K562 (cell line): ENCODE measurements around the gene LAMB2. TPM values are rescaled to one million over a fixed set of nuclear protein-coding genes. Genes with fewer than 3 reads are reported as not detected.

Experiments used
- ARNT ChIP-seq, 2 experiments: fragments of 450-650 bp; IDR thresholded peaks; 2 replicates each; pipeline ENCODE4 v1.6.1; 2016; ENCODE audit warnings: mild to moderate bottlenecking in 1 of 2
- CXXC5 ChIP-seq: fragments of 250-450 bp; sonication (Bioruptor Pico); IDR thresholded peaks from 2 replicates; pipeline ENCODE4 v1.8.0; 2022; ENCODE audit warnings: inconsistent platforms, mild to moderate bottlenecking, moderate library complexity
- FOXJ2 ChIP-seq: fragments of 200-800 bp; sonication (Bioruptor generic); IDR thresholded peaks from 2 replicates; pipeline ENCODE4 v1.6.1; 2016; ENCODE audit warnings: missing genetic modification characterization, missing compliant biosample characterization
- GATA2 ChIP-seq: sonication (generic); formaldehyde crosslinking; IDR thresholded peaks from 2 replicates; pipeline ENCODE4 v1.4.0; 2020; ENCODE audit warnings: mild to moderate bottlenecking, missing genetic modification reagents
- JUND ChIP-seq, 2 experiments: IDR thresholded peaks; 2 replicates in 1 of 2; 3 replicates in 1 of 2; pipeline ENCODE4 v1.6.1; 2011; ENCODE audit warnings: borderline replicate concordance in 2 of 2, low read depth in 2 of 2, low read length in 2 of 2, improper control_type of control experiment in 1 of 2, missing biosample characterization in 1 of 2, missing genetic modification characterization in 1 of 2, missing genetic modification reagents in 1 of 2
- KHSRP ChIP-seq: fragments of 450-650 bp; IDR thresholded peaks from 2 replicates; pipeline ENCODE4 v1.6.1; 2017
- L3MBTL2 ChIP-seq: fragments of 450-650 bp; IDR thresholded peaks from 2 replicates; pipeline ENCODE4 v1.6.1; 2016; ENCODE audit warnings: mild to moderate bottlenecking, moderate library complexity
- MAFF ChIP-seq: IDR thresholded peaks from 2 replicates; pipeline ENCODE4 v1.6.1; 2012; ENCODE audit warnings: low read length, improper control_type of control experiment
- NR2C2 ChIP-seq, 2 experiments: fragments of 200-800 bp in 1 of 2; sonication (Bioruptor generic) in 1 of 2; sonication (generic) in 1 of 2; formaldehyde crosslinking in 1 of 2; IDR thresholded peaks; 2 replicates each; pipeline versions ENCODE4 v1.6.1 to v1.8.0; 2016 to 2022; ENCODE audit warnings: mild to moderate bottlenecking in 1 of 2, missing compliant biosample characterization in 1 of 2, missing genetic modification characterization in 1 of 2, missing genetic modification reagents in 1 of 2
- PHF8 ChIP-seq: fragments of 200-600 bp; sonication (generic); IDR thresholded peaks from 2 replicates; pipeline ENCODE4 v1.6.1; 2012; ENCODE audit warnings: mixed run types, mild to moderate bottlenecking, inconsistent platforms, low read length, moderate library complexity, borderline replicate concordance
- SRSF3 ChIP-seq: fragments of 200-400 bp; formaldehyde crosslinking; IDR thresholded peaks from 2 replicates; pipeline ENCODE4 v1.6.1; 2016; ENCODE audit warnings: mild to moderate bottlenecking, low read length, moderate library complexity; ENCODE audit not compliant: insufficient read depth
- TEAD1 ChIP-seq, 2 experiments: fragments of 450-650 bp in 1 of 2; sonication (generic) in 1 of 2; formaldehyde crosslinking; IDR thresholded peaks; 2 replicates each; pipeline versions ENCODE4 v1.4.0 to v1.8.0; 2020 to 2022; ENCODE audit warnings: mild to moderate bottlenecking in 2 of 2, missing genetic modification reagents in 1 of 2
- TEAD2 ChIP-seq: fragments of 450-650 bp; IDR thresholded peaks from 2 replicates; pipeline ENCODE4 v1.6.1; 2016; ENCODE audit warnings: missing genetic modification characterization, control low read depth, missing compliant biosample characterization
- ZNF212 ChIP-seq: fragments of 450-650 bp; formaldehyde crosslinking; IDR thresholded peaks from 2 replicates; pipeline ENCODE4 v1.4.0; 2020; ENCODE audit warnings: mild to moderate bottlenecking
- ZNF324 ChIP-seq: fragments of 250-450 bp; sonication (Bioruptor Pico); IDR thresholded peaks from 2 replicates; pipeline ENCODE4 v1.4.0; 2020; ENCODE audit warnings: mild to moderate bottlenecking
- ZNF41 ChIP-seq: fragments of 250-450 bp; sonication (Bioruptor Pico); conservative IDR thresholded peaks from 2 replicates; pipeline ENCODE4 v1.4.0; 2020; ENCODE audit warnings: mild to moderate bottlenecking
- ZNF707 ChIP-seq: fragments of 250-450 bp; sonication (Bioruptor Pico); conservative IDR thresholded peaks from 2 replicates; pipeline ENCODE4 v1.8.0; 2022; ENCODE audit warnings: inconsistent platforms, mild to moderate bottlenecking, moderate library complexity
- polyA plus RNA-seq, 8 experiments: library from polyadenylated mRNA; depleted of rRNA in 4 of 8; stranded (reverse) in 5 of 8; unstranded in 3 of 8; fragments of >200 nt; fragmentation: Nextera tagmentation in 2 of 8; fragmentation: Illumina TruSeq in 1 of 8; extraction: Ambion mirVana in 2 of 8; extraction: Trizol in 1 of 8; gene quantifications; 2 replicates each; pipeline versions ENCODE4 v1.2.1 to v1.2.3, GENCODE V29; 2011 to 2014; ENCODE audit warnings: inconsistent platforms in 1 of 8, missing spikeins in 1 of 8
- total RNA-seq, 7 experiments: library from RNA; depleted of rRNA in 6 of 7; stranded (reverse); fragments of >200 nt in 6 of 7; fragmentation: Illumina TruSeq in 2 of 7; extraction: Trizol in 2 of 7; gene quantifications; 2 replicates each; pipeline versions ENCODE4 v1.2.1 to v1.2.3, GENCODE V29; 2011 to 2021; ENCODE audit warnings: low replicate concordance in 1 of 7
- TF ChIP-seq, protein P1 (sequence below): fragments of 450-650 bp; formaldehyde crosslinking; IDR thresholded peaks from 2 replicates; pipeline ENCODE4 v1.4.0; 2022; ENCODE audit warnings: missing genetic modification characterization
- TF ChIP-seq, protein P2 (sequence below): sonication (generic); formaldehyde crosslinking; IDR thresholded peaks from 2 replicates; pipeline ENCODE4 v1.8.0; 2022; ENCODE audit warnings: mild to moderate bottlenecking, missing genetic modification reagents, borderline replicate concordance
- TF ChIP-seq, protein P3 (sequence below): sonication (generic); formaldehyde crosslinking; IDR thresholded peaks from 2 replicates; pipeline ENCODE4 v1.8.0; 2022; ENCODE audit warnings: missing genetic modification reagents, mild to moderate bottlenecking, borderline replicate concordance
- TF ChIP-seq, protein P4 (sequence below): fragments of 200-400 bp; formaldehyde crosslinking; IDR thresholded peaks from 2 replicates; pipeline ENCODE4 v1.6.1; 2017; ENCODE audit warnings: mild to moderate bottlenecking, low read depth, low read length, moderate library complexity

LAMB2 gene
- total and polyA plus RNA-seq, 9 of the 15 experiments (the other 6 are each of a cell fraction or from before 2014, with no cell fraction given): 1.4 to 26.0 (median 16.2) TPM

DNA sequence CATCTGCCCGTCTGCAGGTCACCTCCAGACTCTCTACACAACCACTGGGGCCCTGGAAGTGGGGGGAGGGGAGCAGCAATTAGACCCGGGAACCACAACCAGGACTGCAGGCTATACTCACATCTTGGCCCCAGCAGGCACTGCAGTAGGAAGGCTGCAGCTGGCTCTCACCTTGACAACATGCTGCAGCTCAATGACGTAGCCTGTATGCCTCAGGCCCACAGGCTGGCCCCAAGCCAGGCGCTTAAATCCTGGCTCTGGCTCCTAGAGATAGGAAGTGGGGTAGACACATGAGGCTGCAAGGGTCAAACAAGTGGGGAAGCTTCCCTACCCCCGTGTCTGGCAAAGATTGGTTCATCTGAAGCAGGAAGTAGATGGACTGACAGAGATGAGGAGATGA lies 34.4 kb downstream of the LAMB2 start (continued):
- TF ChIP-seq, protein P1, sequence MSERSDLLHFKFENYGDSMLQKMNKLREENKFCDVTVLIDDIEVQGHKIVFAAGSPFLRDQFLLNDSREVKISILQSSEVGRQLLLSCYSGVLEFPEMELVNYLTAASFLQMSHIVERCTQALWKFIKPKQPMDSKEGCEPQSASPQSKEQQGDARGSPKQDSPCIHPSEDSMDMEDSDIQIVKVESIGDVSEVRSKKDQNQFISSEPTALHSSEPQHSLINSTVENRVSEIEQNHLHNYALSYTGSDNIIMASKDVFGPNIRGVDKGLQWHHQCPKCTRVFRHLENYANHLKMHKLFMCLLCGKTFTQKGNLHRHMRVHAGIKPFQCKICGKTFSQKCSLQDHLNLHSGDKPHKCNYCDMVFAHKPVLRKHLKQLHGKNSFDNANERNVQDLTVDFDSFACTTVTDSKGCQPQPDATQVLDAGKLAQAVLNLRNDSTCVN (CRISPR knock-in tag): no peak
- TF ChIP-seq PHF8 (no peak), JUND (IDR thresholded peaks at IDR 0.05; ENCODE audit: borderline replicate concordance, low read depth, low read length) (peak; percentile 42; the same call in 1 of the 2 replicates), JUND (tag; IDR thresholded peaks at IDR 0.05; ENCODE audit: borderline replicate concordance, low read depth, low read length) (no peak; the same call in 2 of the 3 replicates), FOXJ2 (tag) (no peak), ARNT (IDR thresholded peaks at IDR 0.05) (no peak), ZNF212 (no peak), ZNF707 (CRISPR knock-in tag) (no peak), L3MBTL2 (no peak), MAFF (no peak), ZNF41 (CRISPR knock-in tag) (no peak), KHSRP (no peak), TEAD2 (tag) (no peak), CXXC5 (no peak), SRSF3 (no peak), GATA2 (peak; percentile 61), TEAD1 (CRISPR knock-in tag; IDR thresholded peaks at IDR 0.05) (no peak), ZNF324 (CRISPR knock-in tag) (no peak), NR2C2 (CRISPR knock-in tag; IDR thresholded peaks at IDR 0.05) (no peak), NR2C2 (tag; IDR thresholded peaks at IDR 0.05) (peak; percentile 39; the same call in 1 of the 2 replicates)
- TF ChIP-seq, protein P2, sequence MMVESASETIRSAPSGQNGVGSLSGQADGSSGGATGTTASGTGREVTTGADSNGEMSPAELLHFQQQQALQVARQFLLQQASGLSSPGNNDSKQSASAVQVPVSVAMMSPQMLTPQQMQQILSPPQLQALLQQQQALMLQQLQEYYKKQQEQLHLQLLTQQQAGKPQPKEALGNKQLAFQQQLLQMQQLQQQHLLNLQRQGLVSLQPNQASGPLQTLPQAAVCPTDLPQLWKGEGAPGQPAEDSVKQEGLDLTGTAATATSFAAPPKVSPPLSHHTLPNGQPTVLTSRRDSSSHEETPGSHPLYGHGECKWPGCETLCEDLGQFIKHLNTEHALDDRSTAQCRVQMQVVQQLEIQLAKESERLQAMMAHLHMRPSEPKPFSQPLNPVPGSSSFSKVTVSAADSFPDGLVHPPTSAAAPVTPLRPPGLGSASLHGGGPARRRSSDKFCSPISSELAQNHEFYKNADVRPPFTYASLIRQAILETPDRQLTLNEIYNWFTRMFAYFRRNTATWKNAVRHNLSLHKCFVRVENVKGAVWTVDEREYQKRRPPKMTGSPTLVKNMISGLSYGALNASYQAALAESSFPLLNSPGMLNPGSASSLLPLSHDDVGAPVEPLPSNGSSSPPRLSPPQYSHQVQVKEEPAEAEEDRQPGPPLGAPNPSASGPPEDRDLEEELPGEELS (CRISPR knock-in tag): no peak
- TF ChIP-seq, protein P3, sequence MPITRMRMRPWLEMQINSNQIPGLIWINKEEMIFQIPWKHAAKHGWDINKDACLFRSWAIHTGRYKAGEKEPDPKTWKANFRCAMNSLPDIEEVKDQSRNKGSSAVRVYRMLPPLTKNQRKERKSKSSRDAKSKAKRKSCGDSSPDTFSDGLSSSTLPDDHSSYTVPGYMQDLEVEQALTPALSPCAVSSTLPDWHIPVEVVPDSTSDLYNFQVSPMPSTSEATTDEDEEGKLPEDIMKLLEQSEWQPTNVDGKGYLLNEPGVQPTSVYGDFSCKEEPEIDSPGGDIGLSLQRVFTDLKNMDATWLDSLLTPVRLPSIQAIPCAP (CRISPR knock-in tag): no peak
- TF ChIP-seq, protein P4, sequence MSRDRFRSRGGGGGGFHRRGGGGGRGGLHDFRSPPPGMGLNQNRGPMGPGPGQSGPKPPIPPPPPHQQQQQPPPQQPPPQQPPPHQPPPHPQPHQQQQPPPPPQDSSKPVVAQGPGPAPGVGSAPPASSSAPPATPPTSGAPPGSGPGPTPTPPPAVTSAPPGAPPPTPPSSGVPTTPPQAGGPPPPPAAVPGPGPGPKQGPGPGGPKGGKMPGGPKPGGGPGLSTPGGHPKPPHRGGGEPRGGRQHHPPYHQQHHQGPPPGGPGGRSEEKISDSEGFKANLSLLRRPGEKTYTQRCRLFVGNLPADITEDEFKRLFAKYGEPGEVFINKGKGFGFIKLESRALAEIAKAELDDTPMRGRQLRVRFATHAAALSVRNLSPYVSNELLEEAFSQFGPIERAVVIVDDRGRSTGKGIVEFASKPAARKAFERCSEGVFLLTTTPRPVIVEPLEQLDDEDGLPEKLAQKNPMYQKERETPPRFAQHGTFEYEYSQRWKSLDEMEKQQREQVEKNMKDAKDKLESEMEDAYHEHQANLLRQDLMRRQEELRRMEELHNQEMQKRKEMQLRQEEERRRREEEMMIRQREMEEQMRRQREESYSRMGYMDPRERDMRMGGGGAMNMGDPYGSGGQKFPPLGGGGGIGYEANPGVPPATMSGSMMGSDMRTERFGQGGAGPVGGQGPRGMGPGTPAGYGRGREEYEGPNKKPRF: no peak
